HEK293 (cell line): ENCODE measurements around the gene MRPL51.
A peak's percentile ranks its signal among the peaks of the same experiment; 100 is the strongest.

Experiments
- CTCF ChIA-PET: fragments of 350-600 bp; formaldehyde crosslinking; extraction: SDS; loops from one replicate; lab custom pipeline; 2021; ENCODE audit warnings: antibody characterized with exemption; lab: Yijun Ruan, JAX
- POLR2A ChIA-PET: fragments of 300-600 bp; formaldehyde crosslinking; extraction: SDS; loops from one replicate; lab custom pipeline; 2020; ENCODE audit warnings: antibody characterized with exemption, inconsistent platforms; lab: Yijun Ruan, JAX
- H3K27ac ChIP-seq: fragments of 200-500 bp; sonication (Bioruptor generic); 2 replicates; pipeline ENCODE4 v1.5.1; 2014; ENCODE audit warnings: low read depth, low read length, control low read depth, inconsistent platforms; ENCODE audit errors: extremely low read depth
- H3K36me3 ChIP-seq, 2 experiments: fragments of 200-500 bp in 1 of 2; sonication (Bioruptor generic) in 1 of 2; 1 replicate in 1 of 2; 2 replicates in 1 of 2; pipeline ENCODE4 v1.5.1; 2014 to 2017; ENCODE audit warnings: inconsistent platforms in 2 of 2, low read length in 2 of 2; ENCODE audit not compliant: control insufficient read depth in 2 of 2, insufficient read depth in 1 of 2
- H3K4me1 ChIP-seq: fragments of 200-500 bp; sonication (Bioruptor generic); 2 replicates; pipeline ENCODE4 v1.5.1; 2014; ENCODE audit warnings: mild to moderate bottlenecking, low read length, inconsistent platforms; ENCODE audit not compliant: control insufficient read depth, insufficient read depth
- H3K4me3 ChIP-seq: 2 replicates; pipeline ENCODE4 v1.5.1; 2011; ENCODE audit warnings: low read depth, mild to moderate bottlenecking, control low read depth, low read length, moderate library complexity
- H3K9me3 ChIP-seq: fragments of 200-500 bp; sonication (Bioruptor generic); 2 replicates; pipeline ENCODE4 v1.5.1; 2014; ENCODE audit warnings: low read depth, low read length, inconsistent platforms; ENCODE audit not compliant: control insufficient read depth, insufficient read depth
- HOXA7 ChIP-seq: sonication (generic); formaldehyde crosslinking; IDR thresholded peaks from 2 replicates; pipeline ENCODE4 v1.8.1; 2022; ENCODE audit warnings: missing genetic modification reagents, borderline replicate concordance
- HOXD13 ChIP-seq: sonication (generic); formaldehyde crosslinking; IDR thresholded peaks from 2 replicates; pipeline ENCODE4 v1.8.0; 2022; ENCODE audit warnings: missing genetic modification reagents, borderline replicate concordance
- KLF1 ChIP-seq: fragments of 450-650 bp; formaldehyde crosslinking; IDR thresholded peaks from 2 replicates; pipeline ENCODE4 v1.5.1; 2016; ENCODE audit warnings: missing biosample characterization, missing genetic modification characterization
- KLF10 ChIP-seq: fragments of 450-650 bp; IDR thresholded peaks from 2 replicates; pipeline ENCODE4 v1.5.1; 2018; ENCODE audit warnings: missing biosample characterization, mild to moderate bottlenecking, missing genetic modification characterization
- KLF9 ChIP-seq: fragments of 450-650 bp; formaldehyde crosslinking; IDR thresholded peaks from 2 replicates; pipeline ENCODE4 v1.5.1; 2016; ENCODE audit warnings: missing biosample characterization, missing genetic modification characterization, low read depth
- ZBTB48 ChIP-seq: fragments of 450-650 bp; formaldehyde crosslinking; IDR thresholded peaks from 2 replicates; pipeline ENCODE4 v1.5.1; 2016; ENCODE audit warnings: missing biosample characterization, missing genetic modification characterization
- ZEB2 ChIP-seq: fragments of 450-650 bp; formaldehyde crosslinking; IDR thresholded peaks from 2 replicates; pipeline ENCODE4 v1.5.1; 2016; ENCODE audit warnings: missing biosample characterization, missing genetic modification characterization
- ZFHX2 ChIP-seq: fragments of 450-650 bp; formaldehyde crosslinking; conservative IDR thresholded peaks from 2 replicates; pipeline ENCODE4 v1.5.1; 2016; ENCODE audit warnings: missing biosample characterization, missing genetic modification characterization
- ZFP69B ChIP-seq: fragments of 450-650 bp; formaldehyde crosslinking; IDR thresholded peaks from 2 replicates; pipeline ENCODE4 v1.5.1; 2016; ENCODE audit warnings: missing biosample characterization, missing genetic modification characterization
- ZNF266 ChIP-seq: fragments of 450-650 bp; formaldehyde crosslinking; IDR thresholded peaks from 2 replicates; pipeline ENCODE4 v1.5.1; 2016; ENCODE audit warnings: missing biosample characterization, missing genetic modification characterization, low read depth
- ZNF274 ChIP-seq, 2 experiments: fragments of 200-500 bp in 1 of 2; fragments of 450-650 bp in 1 of 2; sonication (Bioruptor generic) in 1 of 2; formaldehyde crosslinking in 1 of 2; IDR thresholded peaks; 2 replicates each; pipeline versions ENCODE4 v1.5.1 to v1.6.1; 2014 to 2016; ENCODE audit warnings: borderline replicate concordance in 1 of 2, inconsistent platforms in 1 of 2, low read length in 1 of 2, missing biosample characterization in 1 of 2, missing genetic modification characterization in 1 of 2
- ZNF341 ChIP-seq: fragments of 450-650 bp; formaldehyde crosslinking; IDR thresholded peaks from 2 replicates; pipeline ENCODE4; 2016; ENCODE audit warnings: low read depth, missing biosample characterization, missing genetic modification characterization
- ZNF416 ChIP-seq: fragments of 450-650 bp; formaldehyde crosslinking; IDR thresholded peaks from 2 replicates; pipeline ENCODE4 v1.5.1; 2016; ENCODE audit warnings: missing biosample characterization, missing genetic modification characterization
- ZNF660 ChIP-seq: fragments of 450-650 bp; IDR thresholded peaks from 2 replicates; pipeline ENCODE4 v1.5.1; 2018; ENCODE audit warnings: missing biosample characterization, mild to moderate bottlenecking, missing genetic modification characterization
- TF ChIP-seq, protein P1 (sequence below): fragments of 450-650 bp; formaldehyde crosslinking; IDR thresholded peaks from 2 replicates; pipeline ENCODE4 v1.5.1; 2016; ENCODE audit warnings: missing biosample characterization, missing genetic modification characterization
- TF ChIP-seq, protein P2 (sequence below): fragments of 450-650 bp; formaldehyde crosslinking; IDR thresholded peaks from 2 replicates; pipeline ENCODE4 v1.5.1; 2016; ENCODE audit warnings: missing biosample characterization, missing genetic modification characterization
- TF ChIP-seq, protein P3 (sequence below): fragments of 450-650 bp; formaldehyde crosslinking; optimal IDR thresholded peaks from 2 replicates; pipeline ENCODE3; 2016; ENCODE audit warnings: missing biosample characterization, mild to moderate bottlenecking, missing genetic modification characterization
- TF ChIP-seq, protein P4 (sequence below): fragments of 450-650 bp; formaldehyde crosslinking; IDR thresholded peaks from 2 replicates; pipeline ENCODE4 v1.5.1; 2016; ENCODE audit warnings: missing biosample characterization, missing genetic modification characterization
- TF ChIP-seq, protein P5 (sequence below): fragments of 450-650 bp; formaldehyde crosslinking; IDR thresholded peaks from 2 replicates; pipeline ENCODE4 v1.5.1; 2016; ENCODE audit warnings: missing biosample characterization, missing genetic modification characterization
- TF ChIP-seq, protein P6 (sequence below): fragments of 450-650 bp; formaldehyde crosslinking; IDR thresholded peaks from 2 replicates; pipeline ENCODE4 v1.5.1; 2016; ENCODE audit warnings: missing biosample characterization, missing genetic modification characterization

MRPL51 gene

DNA sequence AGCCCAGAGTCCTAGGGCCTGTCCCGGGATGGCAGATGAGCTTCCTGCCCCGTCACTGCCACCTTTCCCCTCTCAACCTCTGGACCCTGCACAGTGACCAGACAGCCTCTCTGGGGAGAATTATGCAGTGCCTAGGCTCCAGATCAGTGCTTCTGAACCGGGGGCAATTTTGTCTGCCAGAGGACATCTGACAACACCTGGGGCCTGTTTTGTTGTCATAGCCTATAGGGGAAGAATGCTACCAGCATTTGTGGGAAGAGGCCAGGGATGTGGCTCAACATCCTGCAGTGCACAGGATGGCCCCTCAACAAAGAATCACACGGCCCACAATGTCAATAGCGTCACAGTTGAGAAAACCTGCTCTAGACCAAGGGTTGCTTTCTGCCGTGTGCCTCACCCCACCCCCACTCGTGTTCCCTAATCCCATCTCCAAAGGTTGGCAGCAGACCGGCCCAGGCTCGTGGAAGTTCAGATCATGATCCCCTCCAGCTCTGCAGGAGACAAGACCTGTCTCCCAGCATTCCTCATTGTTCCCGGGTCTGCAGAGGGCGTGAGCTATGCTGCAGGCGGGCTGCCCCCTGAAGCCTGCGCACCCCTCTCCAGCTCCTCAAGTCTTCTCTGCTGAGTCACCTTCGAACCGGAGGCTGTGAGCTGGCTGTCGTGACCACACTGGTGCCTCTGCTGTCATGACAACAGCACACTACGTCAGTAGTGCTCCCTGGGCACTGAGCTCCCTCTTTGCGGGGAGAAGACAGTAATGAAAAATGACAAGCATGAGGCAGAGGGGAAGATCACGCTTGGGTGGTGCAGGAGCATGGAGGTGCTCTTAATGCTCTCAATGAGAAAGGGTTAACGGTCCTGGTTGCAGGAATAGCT is 39.2 kb upstream of the MRPL51 start (continued):
- TF ChIP-seq, protein P1, sequence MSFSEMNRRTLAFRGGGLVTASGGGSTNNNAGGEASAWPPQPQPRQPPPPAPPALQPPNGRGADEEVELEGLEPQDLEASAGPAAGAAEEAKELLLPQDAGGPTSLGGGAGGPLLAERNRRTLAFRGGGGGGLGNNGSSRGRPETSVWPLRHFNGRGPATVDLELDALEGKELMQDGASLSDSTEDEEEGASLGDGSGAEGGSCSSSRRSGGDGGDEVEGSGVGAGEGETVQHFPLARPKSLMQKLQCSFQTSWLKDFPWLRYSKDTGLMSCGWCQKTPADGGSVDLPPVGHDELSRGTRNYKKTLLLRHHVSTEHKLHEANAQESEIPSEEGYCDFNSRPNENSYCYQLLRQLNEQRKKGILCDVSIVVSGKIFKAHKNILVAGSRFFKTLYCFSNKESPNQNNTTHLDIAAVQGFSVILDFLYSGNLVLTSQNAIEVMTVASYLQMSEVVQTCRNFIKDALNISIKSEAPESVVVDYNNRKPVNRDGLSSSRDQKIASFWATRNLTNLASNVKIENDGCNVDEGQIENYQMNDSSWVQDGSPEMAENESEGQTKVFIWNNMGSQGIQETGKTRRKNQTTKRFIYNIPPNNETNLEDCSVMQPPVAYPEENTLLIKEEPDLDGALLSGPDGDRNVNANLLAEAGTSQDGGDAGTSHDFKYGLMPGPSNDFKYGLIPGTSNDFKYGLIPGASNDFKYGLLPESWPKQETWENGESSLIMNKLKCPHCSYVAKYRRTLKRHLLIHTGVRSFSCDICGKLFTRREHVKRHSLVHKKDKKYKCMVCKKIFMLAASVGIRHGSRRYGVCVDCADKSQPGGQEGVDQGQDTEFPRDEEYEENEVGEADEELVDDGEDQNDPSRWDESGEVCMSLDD (tag by site-specific recombination): peak; percentile 66
- TF ChIP-seq ZFP69B (tag by site-specific recombination) (0 out of 2 replicates have a peak, but pooled peaks have one; percentile 20), KLF9 (tag by site-specific recombination) (0 out of 2 replicates have a peak, but pooled peaks have one; percentile 44), ZBTB48 (peak; percentile 62), ZNF341 (tag by site-specific recombination) (no peak), ZNF266 (no peak)
- TF ChIP-seq, protein P2, sequence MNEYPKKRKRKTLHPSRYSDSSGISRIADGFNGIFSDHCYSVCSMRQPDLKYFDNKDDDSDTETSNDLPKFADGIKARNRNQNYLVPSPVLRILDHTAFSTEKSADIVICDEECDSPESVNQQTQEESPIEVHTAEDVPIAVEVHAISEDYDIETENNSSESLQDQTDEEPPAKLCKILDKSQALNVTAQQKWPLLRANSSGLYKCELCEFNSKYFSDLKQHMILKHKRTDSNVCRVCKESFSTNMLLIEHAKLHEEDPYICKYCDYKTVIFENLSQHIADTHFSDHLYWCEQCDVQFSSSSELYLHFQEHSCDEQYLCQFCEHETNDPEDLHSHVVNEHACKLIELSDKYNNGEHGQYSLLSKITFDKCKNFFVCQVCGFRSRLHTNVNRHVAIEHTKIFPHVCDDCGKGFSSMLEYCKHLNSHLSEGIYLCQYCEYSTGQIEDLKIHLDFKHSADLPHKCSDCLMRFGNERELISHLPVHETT: peak; percentile 69; the same call in 1 of the 2 replicates
- TF ChIP-seq, protein P3, sequence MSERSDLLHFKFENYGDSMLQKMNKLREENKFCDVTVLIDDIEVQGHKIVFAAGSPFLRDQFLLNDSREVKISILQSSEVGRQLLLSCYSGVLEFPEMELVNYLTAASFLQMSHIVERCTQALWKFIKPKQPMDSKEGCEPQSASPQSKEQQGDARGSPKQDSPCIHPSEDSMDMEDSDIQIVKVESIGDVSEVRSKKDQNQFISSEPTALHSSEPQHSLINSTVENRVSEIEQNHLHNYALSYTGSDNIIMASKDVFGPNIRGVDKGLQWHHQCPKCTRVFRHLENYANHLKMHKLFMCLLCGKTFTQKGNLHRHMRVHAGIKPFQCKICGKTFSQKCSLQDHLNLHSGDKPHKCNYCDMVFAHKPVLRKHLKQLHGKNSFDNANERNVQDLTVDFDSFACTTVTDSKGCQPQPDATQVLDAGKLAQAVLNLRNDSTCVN: peak; percentile 27

DNA sequence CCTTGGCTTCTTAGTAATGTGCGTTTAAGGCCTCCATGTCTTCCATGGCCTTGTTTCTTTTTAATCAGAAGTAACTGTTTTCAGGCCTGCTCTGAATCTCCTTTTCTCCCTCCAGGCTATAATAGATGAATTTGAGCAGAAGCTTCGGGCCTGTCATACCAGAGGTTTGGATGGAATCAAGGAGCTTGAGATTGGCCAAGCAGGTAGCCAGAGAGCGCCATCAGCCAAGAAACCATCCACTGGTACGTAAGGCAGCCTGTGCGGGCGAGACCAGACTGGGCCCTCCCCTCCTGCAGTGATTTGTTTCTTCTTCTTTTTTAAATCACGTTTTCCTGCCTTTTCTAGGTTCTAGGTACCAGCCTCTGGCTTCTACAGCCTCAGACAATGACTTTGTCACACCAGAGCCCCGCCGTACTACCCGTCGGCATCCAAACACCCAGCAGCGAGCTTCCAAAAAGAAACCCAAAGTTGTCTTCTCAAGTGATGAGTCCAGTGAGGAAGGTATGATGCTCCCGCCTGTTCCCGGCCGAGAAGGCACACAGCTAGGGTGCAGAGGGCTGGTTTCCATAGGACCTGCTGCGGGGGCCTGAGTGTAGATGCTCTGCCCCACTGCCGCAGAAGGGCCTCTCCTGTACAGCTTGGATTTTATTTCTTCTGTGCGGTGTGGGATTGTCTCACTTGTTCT is 37.7 kb upstream of the MRPL51 start:
- peaks cover 38 to 79% of the 10 kb centered on the region in 2 experiments for H3K36me3 ChIP-seq
- no peaks in the 10 kb centered on the region for H3K9me3 ChIP-seq
- H3K27ac ChIP-seq: no peak overlapping the region
- H3K4me3 ChIP-seq: no peak overlapping the region
- ChIA-PET CTCF (interaction anchor here (0.6 to 1.0 kb wide), 4 partner anchors 13 to 40 kb away, joined by 3 to 4 read pairs (median 3); no protein-coding TSS in a partner anchor), POLR2A (interaction anchor here (4.7 kb wide), 1 partner anchor 60 kb away, joined by 24 read pairs; the partner anchor contains the start of gene VAMP1)
- peaks cover 12% of the 10 kb centered on the region for H3K4me1 ChIP-seq
- TF ChIP-seq KLF10 (tag by site-specific recombination) (no peak), KLF1 (tag by site-specific recombination) (no peak), ZNF660 (no peak), ZNF416 (tag by site-specific recombination) (no peak), HOXA7 (CRISPR knock-in tag) (no peak), ZEB2 (tag by site-specific recombination) (no peak), HOXD13 (CRISPR knock-in tag) (no peak), ZFHX2 (tag by site-specific recombination) (no peak), ZNF274 (IDR thresholded peaks at IDR 0.05; ENCODE audit: low read length) (no peak), ZNF274 (tag by site-specific recombination; IDR thresholded peaks at IDR 0.05; ENCODE audit: borderline replicate concordance) (no peak)
- TF ChIP-seq, protein P4, sequence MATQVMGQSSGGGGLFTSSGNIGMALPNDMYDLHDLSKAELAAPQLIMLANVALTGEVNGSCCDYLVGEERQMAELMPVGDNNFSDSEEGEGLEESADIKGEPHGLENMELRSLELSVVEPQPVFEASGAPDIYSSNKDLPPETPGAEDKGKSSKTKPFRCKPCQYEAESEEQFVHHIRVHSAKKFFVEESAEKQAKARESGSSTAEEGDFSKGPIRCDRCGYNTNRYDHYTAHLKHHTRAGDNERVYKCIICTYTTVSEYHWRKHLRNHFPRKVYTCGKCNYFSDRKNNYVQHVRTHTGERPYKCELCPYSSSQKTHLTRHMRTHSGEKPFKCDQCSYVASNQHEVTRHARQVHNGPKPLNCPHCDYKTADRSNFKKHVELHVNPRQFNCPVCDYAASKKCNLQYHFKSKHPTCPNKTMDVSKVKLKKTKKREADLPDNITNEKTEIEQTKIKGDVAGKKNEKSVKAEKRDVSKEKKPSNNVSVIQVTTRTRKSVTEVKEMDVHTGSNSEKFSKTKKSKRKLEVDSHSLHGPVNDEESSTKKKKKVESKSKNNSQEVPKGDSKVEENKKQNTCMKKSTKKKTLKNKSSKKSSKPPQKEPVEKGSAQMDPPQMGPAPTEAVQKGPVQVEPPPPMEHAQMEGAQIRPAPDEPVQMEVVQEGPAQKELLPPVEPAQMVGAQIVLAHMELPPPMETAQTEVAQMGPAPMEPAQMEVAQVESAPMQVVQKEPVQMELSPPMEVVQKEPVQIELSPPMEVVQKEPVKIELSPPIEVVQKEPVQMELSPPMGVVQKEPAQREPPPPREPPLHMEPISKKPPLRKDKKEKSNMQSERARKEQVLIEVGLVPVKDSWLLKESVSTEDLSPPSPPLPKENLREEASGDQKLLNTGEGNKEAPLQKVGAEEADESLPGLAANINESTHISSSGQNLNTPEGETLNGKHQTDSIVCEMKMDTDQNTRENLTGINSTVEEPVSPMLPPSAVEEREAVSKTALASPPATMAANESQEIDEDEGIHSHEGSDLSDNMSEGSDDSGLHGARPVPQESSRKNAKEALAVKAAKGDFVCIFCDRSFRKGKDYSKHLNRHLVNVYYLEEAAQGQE: no peak
- TF ChIP-seq, protein P5, sequence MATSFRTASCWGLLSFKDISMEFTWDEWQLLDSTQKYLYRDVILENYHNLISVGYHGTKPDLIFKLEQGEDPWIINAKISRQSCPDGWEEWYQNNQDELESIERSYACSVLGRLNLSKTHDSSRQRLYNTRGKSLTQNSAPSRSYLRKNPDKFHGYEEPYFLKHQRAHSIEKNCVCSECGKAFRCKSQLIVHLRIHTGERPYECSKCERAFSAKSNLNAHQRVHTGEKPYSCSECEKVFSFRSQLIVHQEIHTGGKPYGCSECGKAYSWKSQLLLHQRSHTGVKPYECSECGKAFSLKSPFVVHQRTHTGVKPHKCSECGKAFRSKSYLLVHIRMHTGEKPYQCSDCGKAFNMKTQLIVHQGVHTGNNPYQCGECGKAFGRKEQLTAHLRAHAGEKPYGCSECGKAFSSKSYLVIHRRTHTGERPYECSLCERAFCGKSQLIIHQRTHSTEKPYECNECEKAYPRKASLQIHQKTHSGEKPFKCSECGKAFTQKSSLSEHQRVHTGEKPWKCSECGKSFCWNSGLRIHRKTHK (tag by site-specific recombination): no peak
- TF ChIP-seq, protein P6, sequence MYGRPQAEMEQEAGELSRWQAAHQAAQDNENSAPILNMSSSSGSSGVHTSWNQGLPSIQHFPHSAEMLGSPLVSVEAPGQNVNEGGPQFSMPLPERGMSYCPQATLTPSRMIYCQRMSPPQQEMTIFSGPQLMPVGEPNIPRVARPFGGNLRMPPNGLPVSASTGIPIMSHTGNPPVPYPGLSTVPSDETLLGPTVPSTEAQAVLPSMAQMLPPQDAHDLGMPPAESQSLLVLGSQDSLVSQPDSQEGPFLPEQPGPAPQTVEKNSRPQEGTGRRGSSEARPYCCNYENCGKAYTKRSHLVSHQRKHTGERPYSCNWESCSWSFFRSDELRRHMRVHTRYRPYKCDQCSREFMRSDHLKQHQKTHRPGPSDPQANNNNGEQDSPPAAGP: no peak
- TF ChIP-seq, protein P2: no peak
